Activated naive CD8-positive, alpha-beta T cell treated with anti-CD3 and anti-CD28 coated beads, Interleukin-2, amount 10 ng/mL, durations not matched to agents 7 days and 5 days (primary cell): ENCODE measurements around the gene ENO3. TPM values are rescaled to one million over a fixed set of nuclear protein-coding genes. Genes with fewer than 3 reads are reported as not detected.

Source experiments
- ATAC-seq: fragments of 150-1000 bp; cut with Tn5 transposase; one replicate; pipeline ENCODE4 v1.10.0; 2021; ENCODE audit warnings: low read depth, moderate library complexity
- POLR2A ChIA-PET: fragments of 350-600 bp; sonication (Branson Sonifier 250); formaldehyde crosslinking; loops from one replicate; lab custom pipeline; 2021; ENCODE audit warnings: antibody characterized with exemption; lab: Charles Lee
- DNase-seq: peaks from one replicate; pipeline ENCODE4 v3.0.0; 2021
- H3K27ac Mint-ChIP-seq: one replicate; pipeline ENCODE4 v1.8.0; 2022; ENCODE audit warnings: mild to moderate bottlenecking, mixed read lengths
- H3K27me3 Mint-ChIP-seq: one replicate; pipeline ENCODE4 v1.8.0; 2022; ENCODE audit warnings: mild to moderate bottlenecking, moderate library complexity, mixed read lengths
- H3K36me3 Mint-ChIP-seq: one replicate; pipeline ENCODE4 v1.8.0; 2021; ENCODE audit warnings: mild to moderate bottlenecking, mixed read lengths
- H3K4me1 Mint-ChIP-seq: one replicate; pipeline ENCODE4 v1.8.0; 2021; ENCODE audit warnings: mixed read lengths
- H3K4me3 Mint-ChIP-seq: one replicate; pipeline ENCODE4 v1.8.0; 2022; ENCODE audit warnings: mild to moderate bottlenecking, moderate library complexity, mixed read lengths
- H3K9me3 Mint-ChIP-seq: one replicate; pipeline ENCODE4 v1.8.0; 2021; ENCODE audit warnings: mixed read lengths
- total RNA-seq, 2 experiments: library from RNA; stranded (reverse); gene quantifications; one replicate each; pipeline ENCODE4 v1.2.3, GENCODE V29; 2021

The ENO3 gene
- total RNA-seq, 2 experiments from 2014 or later: 31.4 to 32.9 TPM

DNA sequence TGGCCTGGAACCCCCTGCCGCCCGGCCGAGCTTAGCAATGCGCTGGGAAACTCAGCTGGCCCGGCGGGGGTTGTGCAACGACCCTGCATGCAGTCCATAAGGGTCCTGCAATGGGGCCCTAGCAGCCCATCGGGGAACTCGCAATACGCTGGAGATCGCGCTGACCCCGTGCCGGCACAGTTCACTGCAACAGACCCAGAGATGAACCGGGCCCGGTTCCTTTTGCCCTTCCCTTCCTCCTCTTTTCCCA is 11.4 kb upstream of the ENO3 start:
- POLR2A ChIA-PET: interaction anchor here (0.7 to 17.2 kb wide), 21 partner anchors 10 to 796 kb away, joined by 3 to 441 read pairs (median 4); partner anchors contain the start of genes C17orf107, CAMTA2, CYB5D2 and ENO3
- ATAC-seq: no peak
- H3K27ac Mint-ChIP-seq: peak overlapping the region; percentile 88

DNA sequence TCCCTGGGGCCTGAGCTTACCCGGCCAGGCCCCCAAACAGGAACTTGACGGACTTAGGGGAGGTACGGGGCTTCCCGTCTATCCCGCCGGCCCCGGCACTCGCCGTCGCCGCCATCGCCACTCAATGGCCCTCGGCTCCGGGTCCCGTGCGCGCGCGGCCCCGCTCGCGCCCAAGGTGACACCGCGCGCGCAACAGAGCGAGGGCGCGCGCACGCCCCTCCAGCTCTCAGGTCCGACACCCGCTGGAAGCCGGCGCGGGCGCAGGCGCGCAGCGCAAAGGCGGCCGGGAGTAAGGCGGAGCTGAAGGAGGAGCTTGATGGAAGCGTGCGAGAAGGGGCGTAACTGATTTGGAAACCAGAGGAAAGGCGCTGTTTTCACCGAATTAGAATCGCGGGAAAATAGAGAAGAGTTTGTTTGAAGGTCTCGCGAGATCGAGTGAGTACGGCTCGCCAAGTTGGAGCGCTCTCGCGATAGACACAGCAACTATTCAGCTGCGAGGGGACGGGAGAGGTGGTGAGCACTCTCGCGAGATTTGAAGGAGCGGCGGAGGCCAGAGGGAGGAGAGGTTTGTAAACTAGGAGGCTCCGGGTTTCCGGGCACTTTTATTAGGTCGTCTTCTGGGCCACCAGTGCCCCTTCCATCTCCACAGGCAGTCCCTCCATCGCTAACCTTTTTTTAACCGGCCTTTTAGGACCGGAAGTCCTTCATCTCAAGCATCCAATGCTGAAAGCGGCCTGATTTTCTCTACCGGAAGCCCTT is 10.9 kb upstream of the ENO3 start, which contains the start of the genes RNF167 and SLC25A11:
Gene RNF167, plus strand, starts transcription at position 473 of the 759 bp plus-strand sequence. CDS start 642 bp downstream, outside the sequence.
Gene SLC25A11, minus strand, starts transcription at position 251 of the 759 bp plus-strand sequence. Its CDS starts 136 bp downstream, at position 115.
- Mint-ChIP-seq H3K4me1 (peaks cover 49% of the 10 kb centered on the region), H3K4me3 (peak within 1 kb of the TSS; percentile 100), H3K9me3 (no peaks in the 10 kb centered on the region), H3K27ac (peak within 1 kb of the TSS; percentile 88), H3K27me3 (no peaks in the 10 kb centered on the region), H3K36me3 (peaks cover 54% of the 10 kb centered on the region)
- peak; percentile 94 for DNase-seq
- ATAC-seq: peak; percentile 77
- POLR2A ChIA-PET: interaction anchor here (0.7 to 17.2 kb wide), 26 partner anchors 10 to 797 kb away, joined by 3 to 441 read pairs (median 3); partner anchors contain the start of genes C17orf107, CAMTA2, CYB5D2 and ENO3

More for the DNA sequence above, 11.4 kb upstream of the ENO3 start:
- Mint-ChIP-seq H3K4me3 (peak overlapping the region; percentile 100), H3K9me3 (no peaks in the 10 kb centered on the region), H3K36me3 (peaks cover 51% of the 10 kb centered on the region), H3K27me3 (no peaks in the 10 kb centered on the region), H3K4me1 (peaks cover 47% of the 10 kb centered on the region)
- DNase-seq: no peak

DNA sequence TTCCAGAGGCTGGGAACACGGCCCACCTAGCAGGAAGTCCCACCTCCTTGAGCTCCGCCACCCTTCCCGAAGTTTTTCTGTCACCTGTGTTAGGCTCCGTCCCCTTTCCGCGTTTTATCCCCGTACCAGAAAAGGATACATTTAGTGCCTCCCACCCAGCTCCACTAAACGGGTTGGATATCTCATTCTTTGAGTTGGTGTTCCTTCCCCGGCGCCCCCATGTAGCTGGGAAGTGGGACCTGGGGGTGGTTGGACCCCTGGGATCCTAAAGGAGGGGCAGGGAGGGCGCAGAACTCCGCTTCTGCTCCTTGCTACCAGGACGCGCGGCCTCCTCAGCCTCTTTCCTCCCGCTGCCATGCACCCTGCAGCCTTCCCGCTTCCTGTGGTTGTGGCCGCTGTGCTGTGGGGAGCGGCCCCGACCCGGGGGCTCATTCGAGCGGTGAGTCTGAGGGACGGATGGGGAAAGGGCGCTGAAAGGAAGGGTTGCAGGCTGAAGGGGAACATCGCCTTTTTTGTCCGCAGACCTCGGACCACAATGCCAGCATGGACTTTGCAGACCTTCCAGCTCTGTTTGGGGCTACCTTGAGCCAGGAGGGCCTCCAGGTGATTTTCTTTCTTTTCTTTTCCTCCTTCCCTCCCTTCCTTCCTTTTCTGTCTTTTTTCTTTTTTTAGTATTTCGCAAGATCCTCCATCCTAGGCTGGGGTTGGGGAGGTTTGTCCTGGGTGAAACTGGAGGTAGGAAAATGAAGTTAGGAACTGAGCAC is 10.2 kb upstream of the ENO3 start:
- peak; percentile 80 for DNase-seq
- Mint-ChIP-seq H3K27me3 (no peaks in the 10 kb centered on the region), H3K4me3 (peak overlapping the region; percentile 100), H3K27ac (peak overlapping the region; percentile 88), H3K4me1 (peaks cover 57% of the 10 kb centered on the region), H3K36me3 (peaks cover 61% of the 10 kb centered on the region), H3K9me3 (no peaks in the 10 kb centered on the region)
- no peak for ATAC-seq
- POLR2A ChIA-PET: interaction anchor here (0.8 to 17.2 kb wide), 20 partner anchors 9 to 231 kb away, joined by 3 to 441 read pairs (median 4); partner anchors contain the start of genes C17orf107, CAMTA2, ENO3 and INCA1

DNA sequence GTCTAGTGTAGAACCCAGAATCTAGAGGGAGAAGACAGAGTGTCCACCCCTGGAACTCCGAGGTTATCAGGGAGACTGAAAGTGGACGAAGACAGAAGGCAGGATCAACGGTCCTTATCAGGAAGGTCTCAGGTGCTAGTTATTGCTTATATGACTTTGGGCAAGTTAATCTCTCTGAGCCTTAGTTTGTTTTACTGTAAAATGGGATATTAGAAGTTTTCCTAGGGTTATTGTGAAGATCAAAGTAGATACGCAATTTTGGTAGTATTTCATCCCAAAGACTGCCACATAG is 9.7 kb upstream of the ENO3 start:
- Mint-ChIP-seq H3K27me3 (no peaks in the 10 kb centered on the region), H3K36me3 (peaks cover 62% of the 10 kb centered on the region), H3K27ac (peak overlapping the region; percentile 88), H3K4me1 (peaks cover 53% of the 10 kb centered on the region), H3K4me3 (peak overlapping the region; percentile 100), H3K9me3 (no peaks in the 10 kb centered on the region)
- ATAC-seq (no peak), DNase-seq (no peak)
- POLR2A ChIA-PET: interaction anchor here (1.1 to 17.2 kb wide), 4 partner anchors 8 to 107 kb away, joined by 3 to 441 read pairs (median 54); partner anchors contain the start of genes ENO3, PFN1 and SPAG7

DNA sequence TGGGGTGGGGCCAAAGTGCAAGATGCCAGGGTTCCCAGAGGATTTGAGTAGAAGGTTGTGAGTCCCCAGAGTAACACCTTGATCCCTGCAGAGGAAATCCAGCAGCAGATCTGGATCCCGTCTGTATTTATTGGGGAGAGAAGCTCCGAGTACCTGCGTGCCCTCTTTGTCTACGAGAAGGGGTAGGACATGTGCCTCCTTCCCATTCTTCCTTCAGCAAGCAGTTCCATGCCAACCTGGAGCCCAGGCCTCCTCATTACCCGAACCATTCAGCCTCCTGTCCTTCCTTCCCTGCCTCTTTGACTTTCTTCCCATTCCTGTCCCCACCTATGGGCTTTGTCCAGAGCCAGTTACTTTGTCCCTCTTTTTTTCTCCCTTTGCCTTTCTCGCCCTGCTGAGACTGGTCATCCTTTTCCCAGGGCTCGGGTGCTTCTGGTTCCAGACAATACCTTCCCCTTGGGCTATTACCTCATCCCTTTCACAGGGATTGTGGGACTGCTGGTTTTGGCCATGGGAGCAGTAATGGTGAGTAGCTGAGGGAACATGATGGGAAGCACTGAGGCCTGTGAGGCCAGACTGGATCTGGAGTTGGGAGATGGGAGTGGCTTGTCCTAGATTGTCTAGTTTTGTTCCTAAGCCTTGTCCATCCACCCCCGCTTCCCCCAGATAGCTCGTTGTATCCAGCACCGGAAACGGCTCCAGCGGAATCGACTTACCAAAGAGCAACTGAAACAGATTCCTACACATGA is 8.0 kb upstream of the ENO3 start:
- peak overlapping the region; percentile 100 for H3K4me3 Mint-ChIP-seq
- H3K4me1 Mint-ChIP-seq: peaks cover 46% of the 10 kb centered on the region
- H3K9me3 Mint-ChIP-seq: no peaks in the 10 kb centered on the region
- H3K36me3 Mint-ChIP-seq: peaks cover 70% of the 10 kb centered on the region
- peak overlapping the region; percentile 88 for H3K27ac Mint-ChIP-seq
- DNase-seq (no peak), ATAC-seq (no peak)
- POLR2A ChIA-PET: interaction anchor here (1.0 to 17.2 kb wide), 5 partner anchors 9 to 64 kb away, joined by 3 to 441 read pairs (median 4); partner anchors contain the start of gene SPAG7
- H3K27me3 Mint-ChIP-seq: no peaks in the 10 kb centered on the region

DNA sequence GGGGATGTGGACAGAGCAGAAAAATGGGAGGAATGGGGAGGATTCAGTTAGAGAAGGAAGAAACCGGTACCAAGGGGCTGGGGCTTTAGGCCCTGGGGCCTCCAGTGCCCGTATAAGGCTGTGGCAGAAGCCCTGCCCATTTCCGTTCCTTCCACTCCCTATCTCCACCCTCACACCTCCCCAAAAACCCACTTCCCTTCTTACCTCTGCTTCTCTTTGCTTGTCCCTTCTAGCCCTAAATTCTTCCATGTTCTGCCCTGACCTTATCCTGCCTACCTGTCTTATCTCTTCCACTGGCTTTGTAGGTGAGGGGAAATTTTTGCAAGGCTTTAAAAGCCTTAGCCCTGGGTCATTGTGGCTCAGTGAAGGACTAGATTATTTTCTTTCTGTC is 6.8 kb upstream of the ENO3 start:
- Mint-ChIP-seq H3K27me3 (no peaks in the 10 kb centered on the region), H3K4me3 (peak overlapping the region; percentile 100), H3K27ac (peak overlapping the region; percentile 100), H3K36me3 (peaks cover 64% of the 10 kb centered on the region), H3K4me1 (peaks cover 41% of the 10 kb centered on the region), H3K9me3 (no peaks in the 10 kb centered on the region)
- DNase-seq: no peak
- peak; percentile 21 for ATAC-seq
- POLR2A ChIA-PET: interaction anchor here (0.8 to 17.2 kb wide), 5 partner anchors 8 to 44 kb away, joined by 3 to 441 read pairs (median 5); partner anchors contain the start of genes CAMTA2 and SPAG7

DNA sequence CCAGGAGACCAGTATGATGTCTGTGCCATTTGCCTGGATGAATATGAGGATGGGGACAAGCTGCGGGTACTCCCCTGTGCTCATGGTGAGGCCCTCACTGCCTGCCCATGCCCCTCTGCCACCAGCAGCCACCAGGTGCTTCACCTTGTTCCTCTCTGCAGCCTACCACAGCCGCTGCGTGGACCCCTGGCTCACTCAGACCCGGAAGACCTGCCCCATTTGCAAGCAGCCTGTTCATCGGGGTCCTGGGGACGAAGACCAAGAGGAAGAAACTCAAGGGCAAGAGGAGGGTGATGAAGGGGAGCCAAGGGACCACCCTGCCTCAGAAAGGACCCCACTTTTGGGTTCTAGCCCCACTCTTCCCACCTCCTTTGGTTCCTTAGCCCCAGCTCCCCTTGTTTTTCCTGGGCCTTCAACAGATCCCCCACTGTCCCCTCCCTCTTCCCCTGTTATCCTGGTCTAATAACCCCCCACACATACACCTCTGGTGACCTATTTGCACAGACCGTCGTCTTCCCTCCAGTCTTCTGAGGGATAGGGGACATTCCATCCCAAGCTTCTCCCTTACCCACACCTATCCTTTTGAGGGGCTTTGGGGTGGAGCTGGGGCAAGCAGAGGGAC is 6.3 kb upstream of the ENO3 start:
- peak; percentile 63 for DNase-seq
- ATAC-seq: no peak
- Mint-ChIP-seq H3K4me1 (peaks cover 40% of the 10 kb centered on the region), H3K27ac (peak overlapping the region; percentile 100), H3K9me3 (no peaks in the 10 kb centered on the region), H3K27me3 (no peaks in the 10 kb centered on the region), H3K36me3 (peaks cover 62% of the 10 kb centered on the region), H3K4me3 (peak overlapping the region; percentile 100)
- POLR2A ChIA-PET: interaction anchor here (0.6 to 17.2 kb wide), 6 partner anchors 8 to 45 kb away, joined by 3 to 441 read pairs (median 4); partner anchors contain the start of gene SPAG7

DNA sequence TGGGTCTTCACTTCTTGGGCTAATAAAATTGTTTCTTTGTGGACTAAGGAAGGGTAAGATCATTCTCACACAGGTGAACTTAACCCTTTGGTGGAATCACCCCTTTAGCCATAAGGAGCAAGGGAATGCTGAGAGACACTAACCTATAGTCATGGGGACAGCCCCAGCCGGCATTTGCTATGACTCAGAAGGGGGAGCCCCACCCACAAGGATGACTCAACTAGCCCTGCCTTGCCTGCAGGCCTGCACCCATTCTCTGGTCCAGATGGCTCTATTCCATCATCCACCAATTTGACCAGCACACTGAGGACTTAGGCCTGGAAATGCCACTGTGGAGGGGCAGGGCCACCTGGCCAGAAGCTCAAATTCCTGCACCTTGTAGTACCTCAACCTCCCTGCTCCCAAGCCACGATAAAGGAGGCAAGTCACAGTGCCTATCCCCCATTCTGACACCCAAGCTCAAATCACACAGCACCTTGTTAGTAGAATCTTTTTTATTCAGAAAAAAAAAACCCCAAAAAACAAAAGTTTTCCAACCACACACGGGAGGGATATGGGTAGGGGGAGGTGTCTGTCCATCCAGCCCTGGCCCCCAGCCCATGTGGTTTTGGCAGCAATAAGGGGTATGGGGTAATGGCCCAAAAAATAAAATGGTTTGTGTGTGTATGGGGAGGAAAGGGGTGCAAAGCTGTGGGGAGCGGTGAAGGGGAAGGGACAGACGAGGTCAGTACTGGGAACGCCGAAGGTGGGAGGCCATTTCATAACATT is 5.6 kb upstream of the ENO3 start:
- ATAC-seq: peak; percentile 28

DNA sequence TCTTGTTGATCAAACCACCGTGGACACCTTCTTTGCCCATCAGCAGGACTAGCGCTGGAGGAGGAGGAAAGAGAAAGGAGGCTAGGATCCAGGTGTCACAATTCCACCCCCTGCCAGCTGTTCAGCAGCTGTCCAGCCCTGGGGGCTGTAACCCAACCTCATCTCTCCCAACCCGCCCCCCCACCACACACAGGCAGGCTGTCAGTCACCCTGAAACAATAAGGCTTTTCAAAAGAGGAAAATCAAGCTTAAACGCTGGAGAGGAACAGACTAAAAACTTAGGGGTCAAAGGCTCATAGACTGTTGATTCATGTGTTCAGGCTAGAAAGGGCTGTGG is 5.0 kb upstream of the ENO3 start:
- Mint-ChIP-seq H3K9me3 (no peaks in the 10 kb centered on the region), H3K27ac (peak overlapping the region; percentile 100), H3K4me3 (peak overlapping the region; percentile 100), H3K36me3 (peaks cover 60% of the 10 kb centered on the region), H3K27me3 (no peaks in the 10 kb centered on the region), H3K4me1 (peaks cover 44% of the 10 kb centered on the region)
- no peak for ATAC-seq
- POLR2A ChIA-PET: interaction anchor here (0.9 to 17.2 kb wide), 9 partner anchors 9 to 96 kb away, joined by 3 to 441 read pairs (median 5); partner anchors contain the start of genes INCA1, KIF1C and SPAG7
- DNase-seq: no peak

More for the DNA sequence above, 5.6 kb upstream of the ENO3 start:
- Mint-ChIP-seq H3K4me1 (peaks cover 41% of the 10 kb centered on the region), H3K9me3 (no peaks in the 10 kb centered on the region), H3K27me3 (no peaks in the 10 kb centered on the region), H3K27ac (peak overlapping the region; percentile 100), H3K36me3 (peaks cover 62% of the 10 kb centered on the region), H3K4me3 (peak overlapping the region; percentile 100)
- peak; percentile 76 for DNase-seq
- POLR2A ChIA-PET: interaction anchor here (1.0 to 17.2 kb wide), 6 partner anchors 9 to 45 kb away, joined by 3 to 441 read pairs (median 4); partner anchors contain the start of gene SPAG7

DNA sequence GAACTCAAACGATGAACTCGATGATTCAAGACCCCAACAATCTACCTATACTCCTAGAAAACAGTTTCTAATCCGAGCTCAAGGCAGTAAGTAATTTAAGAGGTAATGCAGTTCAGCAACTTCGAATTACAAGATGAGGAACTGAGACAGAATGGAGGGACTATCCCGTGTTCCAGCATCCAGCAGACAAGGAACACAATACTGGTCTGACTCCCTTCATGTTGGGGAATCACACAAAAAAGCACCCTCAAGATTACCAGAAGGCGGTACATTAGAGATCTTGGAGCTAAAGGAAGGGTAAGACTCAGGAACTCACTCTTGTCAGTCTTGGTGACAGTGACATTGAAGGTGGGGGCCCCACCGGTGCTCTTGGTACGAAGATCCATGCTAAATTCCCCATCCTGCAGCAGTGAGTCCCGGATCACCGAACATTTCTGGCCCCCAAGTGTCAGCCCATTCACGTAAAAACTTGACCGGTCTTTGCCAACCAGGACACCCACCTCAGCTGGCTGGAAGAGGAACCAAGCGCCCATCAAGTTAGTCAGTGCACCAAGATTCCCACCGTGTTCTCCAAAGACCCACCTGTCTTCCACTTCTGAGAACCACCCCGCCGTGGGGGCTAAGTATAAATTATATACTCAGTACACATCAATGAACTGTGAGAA is 4.5 kb upstream of the ENO3 start:
- DNase-seq (no peak), ATAC-seq (no peak)
- Mint-ChIP-seq H3K27ac (peak overlapping the region; percentile 100), H3K4me3 (peak overlapping the region; percentile 100), H3K36me3 (peaks cover 55% of the 10 kb centered on the region), H3K4me1 (peaks cover 48% of the 10 kb centered on the region), H3K9me3 (no peaks in the 10 kb centered on the region), H3K27me3 (no peaks in the 10 kb centered on the region)
- POLR2A ChIA-PET: interaction anchor here (0.7 to 17.2 kb wide), 9 partner anchors 6 to 683 kb away, joined by 3 to 441 read pairs (median 4); partner anchors contain the start of genes INCA1, KIF1C, RNF167 and SLC25A11

DNA sequence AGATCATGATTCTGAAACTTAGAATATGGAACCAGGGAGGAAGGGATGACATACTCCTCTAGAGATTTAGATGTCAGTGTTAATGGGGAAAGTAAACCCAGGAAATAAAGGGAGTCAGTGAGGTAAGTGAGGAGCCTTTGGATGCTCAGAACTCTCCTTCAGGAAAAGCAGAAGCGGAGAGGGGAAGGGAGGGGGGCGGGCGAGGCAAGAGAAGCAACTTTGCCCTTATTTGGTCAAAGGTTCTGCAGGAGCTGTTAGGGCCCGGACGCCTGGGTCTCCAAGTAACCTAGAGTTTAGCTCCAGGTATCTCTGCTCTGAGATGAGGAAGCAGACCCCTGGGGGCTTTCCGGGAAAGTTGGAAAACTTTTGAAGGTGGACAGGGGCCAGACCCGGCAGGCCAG is 3.9 kb upstream of the ENO3 start:
- Mint-ChIP-seq H3K4me3 (peak overlapping the region; percentile 100), H3K4me1 (peaks cover 48% of the 10 kb centered on the region), H3K9me3 (no peaks in the 10 kb centered on the region), H3K36me3 (peaks cover 51% of the 10 kb centered on the region), H3K27me3 (no peaks in the 10 kb centered on the region), H3K27ac (peak overlapping the region; percentile 100)
- ATAC-seq (no peak), DNase-seq (no peak)
- POLR2A ChIA-PET: interaction anchor here (0.6 to 17.2 kb wide), 14 partner anchors 7 to 684 kb away, joined by 3 to 441 read pairs (median 6); partner anchors contain the start of genes ARRB2, CAMTA2, INCA1 and KIF1C
